GM18873 (cell line): Measurements from ENCODE around the gene OXNAD1.

Experiments
- ATAC-seq: cut with Tn5 transposase; IDR thresholded peaks from one replicate; pipeline ENCODE4 v1.9.1; 2021; ENCODE audit warnings: mild to moderate bottlenecking, moderate library complexity, moderate number of reproducible peaks; ENCODE audit not compliant: unreplicated experiment, low FRiP score

Gene OXNAD1

DNA sequence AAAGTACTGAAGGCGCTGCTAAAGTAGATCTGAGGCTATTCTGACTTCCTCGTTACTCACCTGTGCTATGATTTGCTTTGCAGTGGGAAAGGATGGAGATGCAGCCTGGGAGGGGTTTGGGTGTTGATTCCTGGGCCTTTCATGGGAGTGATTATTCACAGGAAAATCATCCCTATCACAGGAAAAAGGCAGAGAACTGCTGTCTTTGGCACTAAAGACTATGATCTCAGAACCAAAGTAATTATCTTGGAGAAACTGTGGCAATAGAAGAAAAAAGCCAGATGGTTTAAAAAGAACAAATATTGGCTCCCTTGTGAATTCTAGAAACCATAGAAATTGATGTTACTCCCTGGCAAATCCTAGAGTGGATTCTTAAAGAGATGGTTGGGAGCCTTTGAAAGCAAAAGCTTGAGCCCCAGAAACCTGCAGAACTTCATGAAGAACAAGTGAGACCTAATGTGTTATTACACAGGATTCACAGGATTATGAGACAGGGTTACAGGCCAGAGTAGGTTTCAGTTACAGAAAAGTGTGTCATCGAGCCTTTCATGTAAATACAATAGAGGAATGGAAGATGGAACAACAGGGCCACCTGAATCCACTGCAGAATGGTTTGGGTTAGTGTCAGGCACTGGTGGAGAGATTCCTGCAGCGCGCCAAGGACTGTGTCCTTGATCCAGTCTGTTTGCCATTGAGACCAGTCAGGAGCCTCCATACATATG lies 85.7 kb downstream of the OXNAD1 start:
- no peak for ATAC-seq

DNA sequence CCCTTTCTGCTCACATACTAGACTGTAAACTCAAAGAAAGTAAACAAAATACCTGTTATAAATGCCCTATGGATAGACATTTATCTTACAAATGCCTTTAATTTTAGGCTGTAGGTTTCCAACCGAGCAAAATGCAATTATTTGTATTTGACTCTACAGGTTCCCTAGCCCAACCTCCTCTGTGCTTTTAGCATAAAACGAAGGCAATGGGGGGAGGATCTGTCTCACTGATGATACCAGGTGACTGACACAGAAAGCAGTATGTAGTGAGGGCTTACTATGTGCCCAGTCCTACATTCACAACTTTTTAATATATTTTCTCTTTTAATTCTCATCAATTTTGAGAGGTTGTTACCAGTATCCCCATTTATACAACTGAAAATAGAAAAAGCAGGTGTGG lies 87.4 kb downstream of the OXNAD1 start:
- no peak for ATAC-seq

DNA sequence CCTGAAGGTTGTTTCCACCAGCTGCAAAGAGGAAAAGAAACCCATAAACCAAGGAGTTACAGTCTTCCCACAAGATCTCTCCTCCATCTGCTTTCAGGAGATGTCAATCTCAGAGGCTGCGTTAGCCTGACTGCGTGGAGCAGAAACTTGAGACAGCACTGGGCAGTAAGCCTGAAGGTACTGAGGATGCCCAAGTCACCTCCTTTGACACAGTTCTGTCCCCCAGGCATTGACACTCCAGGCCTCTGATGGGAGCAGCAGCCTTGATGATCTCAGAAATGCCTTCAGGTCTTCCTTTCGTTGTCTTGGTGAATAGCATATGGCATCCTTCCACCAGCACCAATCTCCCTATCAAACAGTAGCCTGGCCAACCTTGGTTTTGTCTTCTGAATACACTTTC lies 89.3 kb downstream of the OXNAD1 start:
- ATAC-seq: no peak
